Activated CD4-positive, CD25-positive, alpha-beta regulatory T cell (primary cell): ENCODE results near the gene TMEM61.
"Not testable (repeated sequence)": the region's sequence is repeated elsewhere in the genome, so short reads cannot be mapped to it uniquely, and the experiment has no call there.

Experiments
- DNase-seq, 4 experiments: peaks; one replicate each; lab custom pipeline; 2025; lab: John Stamatoyannopoulos, UW

Gene TMEM61

DNA sequence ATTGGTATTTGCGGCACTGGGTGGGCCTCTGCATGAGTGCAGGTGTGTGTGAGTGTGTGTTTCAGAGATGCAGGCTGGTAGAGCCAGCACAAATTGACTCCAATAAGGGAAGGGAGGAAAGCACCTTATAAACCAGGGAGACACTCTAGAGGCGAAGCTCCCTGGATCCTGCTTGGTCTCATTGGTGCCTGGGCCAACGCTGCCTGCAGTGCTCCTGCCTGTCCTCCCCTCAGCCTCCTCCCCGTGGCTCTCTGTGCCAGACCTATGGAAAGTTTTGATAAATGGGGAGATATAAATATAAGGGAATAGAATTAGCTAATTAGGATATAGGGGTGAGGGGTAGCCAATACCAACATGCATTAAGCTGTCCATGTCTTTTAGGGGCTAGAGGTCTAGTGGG, 20.9 kb downstream of the TMEM61 start:
- no peak for DNase-seq

DNA sequence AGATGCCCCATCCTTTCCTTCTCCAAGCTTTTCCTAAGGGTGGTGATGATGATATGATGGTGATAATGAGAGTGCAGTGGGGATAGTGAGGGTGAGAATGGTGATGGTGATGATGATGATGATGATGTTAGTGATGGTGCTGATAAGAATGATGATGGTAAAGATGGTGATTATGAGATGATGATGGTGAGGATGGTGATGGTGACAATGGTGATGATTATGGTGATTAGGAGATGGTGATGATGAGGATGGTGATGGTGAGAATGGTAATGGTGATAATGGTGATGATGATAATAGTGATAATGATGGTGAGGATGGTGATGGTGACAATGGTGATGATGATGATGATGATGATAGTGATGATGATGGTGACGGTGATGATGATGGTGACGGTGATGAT, 22.3 kb downstream of the TMEM61 start:
- DNase-seq, result no peak

DNA sequence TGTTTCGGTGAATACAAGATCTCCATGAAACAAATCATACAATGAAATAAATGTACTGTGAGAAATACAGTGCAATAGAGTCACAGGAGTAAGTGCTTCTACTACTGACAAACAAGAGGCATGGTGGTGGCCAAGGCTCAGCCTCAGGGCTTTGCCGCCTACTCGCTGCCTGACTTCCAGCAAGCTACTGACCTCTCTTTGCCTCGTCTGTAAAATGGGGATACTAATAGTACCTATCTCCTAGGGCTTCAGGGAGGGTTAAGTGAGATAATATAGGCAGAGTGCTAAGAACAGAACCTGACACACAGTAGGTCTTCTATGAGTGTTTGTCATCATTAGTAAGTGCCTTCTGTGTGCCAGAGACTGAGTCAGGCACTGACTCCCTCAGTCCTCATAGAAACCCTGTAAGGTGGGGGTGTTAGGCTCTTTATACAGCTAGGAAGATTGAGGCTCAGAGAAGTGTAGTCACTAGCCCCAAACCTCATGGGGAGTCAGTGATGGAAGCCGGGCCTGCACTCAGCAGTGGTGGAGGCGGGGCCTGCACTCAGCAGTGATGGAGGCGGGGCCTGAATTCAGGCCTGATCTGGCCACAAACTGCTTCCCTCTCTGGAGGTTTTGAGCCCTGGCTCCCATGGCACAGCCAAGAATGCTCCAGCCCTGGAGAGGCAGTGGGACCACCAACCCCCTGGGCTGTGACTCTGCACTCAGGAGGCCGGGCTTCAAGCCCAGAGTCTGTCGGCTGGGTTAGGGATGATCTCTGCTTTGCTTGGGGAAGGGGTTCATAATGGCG, 25.1 kb downstream of the TMEM61 start:
- DNase-seq, result no peak

DNA sequence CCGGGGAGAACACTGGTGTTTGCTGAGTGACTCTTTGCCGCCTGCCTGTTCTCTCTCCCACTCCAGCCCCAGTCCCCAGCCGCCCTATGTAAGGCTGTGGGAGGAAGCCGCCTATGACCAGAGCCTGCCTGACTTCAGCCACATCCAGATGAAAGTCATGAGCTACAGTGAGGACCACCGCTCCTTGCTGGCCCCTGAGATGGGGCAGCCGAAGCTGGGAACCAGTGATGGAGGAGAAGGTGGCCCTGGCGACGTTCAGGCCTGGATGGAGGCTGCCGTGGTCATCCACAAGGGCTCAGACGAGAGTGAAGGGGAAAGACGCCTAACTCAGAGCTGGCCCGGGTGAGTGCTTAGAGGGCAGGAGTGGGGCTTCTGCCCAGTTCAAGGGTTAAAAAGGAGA, 26.5 kb downstream of the TMEM61 start:
- no peak for DNase-seq

DNA sequence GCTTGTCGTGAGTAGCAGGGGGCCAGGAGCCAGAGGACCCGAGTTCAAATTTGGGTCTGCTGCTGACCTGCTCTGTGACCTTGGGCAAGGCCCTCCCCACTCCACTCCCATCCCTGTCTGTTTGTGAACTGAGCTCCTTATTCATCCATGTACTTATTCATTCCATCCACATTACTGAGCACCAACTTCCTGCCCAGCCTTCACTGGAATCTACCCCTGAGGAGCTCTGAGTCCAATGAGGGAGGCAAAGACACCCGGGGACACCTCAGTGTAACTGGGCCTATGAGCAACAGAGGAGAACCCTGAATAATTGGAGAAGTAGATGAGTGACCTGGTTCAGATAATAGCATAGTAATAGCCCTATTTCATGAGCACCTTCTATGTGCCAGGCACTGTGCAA, 27.2 kb downstream of the TMEM61 start:
- no peak for DNase-seq

DNA sequence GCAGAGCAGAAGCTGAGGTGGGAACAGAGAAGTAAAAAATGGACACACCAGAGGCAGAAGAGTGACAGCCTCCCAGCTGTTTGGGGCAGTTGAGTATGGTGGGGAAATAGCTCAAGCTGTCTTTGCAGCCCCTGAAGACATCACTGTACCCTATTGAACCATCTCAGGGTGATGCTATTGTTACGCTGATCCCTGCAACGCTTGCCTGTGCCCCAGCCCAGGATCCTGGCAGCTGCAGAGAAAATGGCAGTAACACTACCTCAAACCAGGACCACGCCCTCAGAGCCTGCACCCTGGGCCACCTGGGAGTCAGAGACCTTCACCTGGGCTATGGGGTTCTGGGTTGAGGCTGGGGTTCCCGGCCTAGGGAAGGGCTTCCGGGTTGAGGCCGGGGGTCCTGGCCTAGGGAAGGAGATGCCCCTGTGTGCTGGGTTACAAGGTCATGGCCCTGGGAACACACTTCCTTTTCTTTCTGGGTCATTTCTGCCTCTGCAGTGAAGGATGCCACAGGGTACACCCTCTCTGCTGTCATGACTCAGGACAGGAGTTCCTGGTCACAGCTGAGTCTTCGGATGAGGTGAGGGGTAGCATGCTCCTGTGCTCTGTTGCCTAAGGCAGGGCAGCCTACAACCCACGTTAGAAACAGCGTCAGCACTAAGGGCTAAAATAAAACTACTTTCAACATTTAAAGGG, 29.9 kb downstream of the TMEM61 start:
- DNase-seq, result no peak

DNA sequence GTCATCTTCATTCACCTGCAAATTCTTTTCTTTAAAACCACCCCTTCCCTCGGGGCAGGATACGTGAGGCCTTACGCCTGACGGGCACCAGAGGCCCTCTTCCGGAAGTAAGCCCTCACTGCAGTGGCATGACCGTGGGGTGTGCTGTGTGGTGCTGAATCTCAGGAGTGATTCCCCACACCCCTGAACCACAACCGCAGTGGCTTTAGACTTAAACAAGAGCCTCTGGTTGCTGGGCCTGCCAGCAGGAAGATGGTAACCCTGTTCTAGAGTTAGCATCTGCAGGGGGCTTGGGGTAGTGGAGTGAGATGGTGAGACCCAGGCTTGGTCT, 30.4 kb downstream of the TMEM61 start:
- DNase-seq, result no peak

DNA sequence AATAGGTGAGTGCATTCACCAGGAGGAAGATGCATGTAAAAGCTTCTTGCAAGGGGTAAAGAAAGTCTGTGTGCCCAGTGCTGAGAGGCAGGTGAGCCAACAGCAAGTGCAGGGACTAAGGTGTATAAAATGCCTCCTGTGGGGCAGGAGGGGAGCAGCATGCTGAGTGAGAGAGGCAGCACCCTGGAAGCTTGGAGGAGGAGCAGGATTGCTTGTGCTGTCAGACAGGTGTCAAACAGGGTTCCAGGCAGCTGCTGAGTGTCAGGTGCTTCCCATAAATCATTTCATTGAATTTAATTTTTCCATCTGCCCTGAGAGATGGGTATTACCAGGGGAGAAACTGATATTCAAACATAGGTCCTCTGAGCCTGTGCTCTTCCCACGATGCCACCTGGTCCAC, 32.2 kb downstream of the TMEM61 start:
- no peak for DNase-seq

DNA sequence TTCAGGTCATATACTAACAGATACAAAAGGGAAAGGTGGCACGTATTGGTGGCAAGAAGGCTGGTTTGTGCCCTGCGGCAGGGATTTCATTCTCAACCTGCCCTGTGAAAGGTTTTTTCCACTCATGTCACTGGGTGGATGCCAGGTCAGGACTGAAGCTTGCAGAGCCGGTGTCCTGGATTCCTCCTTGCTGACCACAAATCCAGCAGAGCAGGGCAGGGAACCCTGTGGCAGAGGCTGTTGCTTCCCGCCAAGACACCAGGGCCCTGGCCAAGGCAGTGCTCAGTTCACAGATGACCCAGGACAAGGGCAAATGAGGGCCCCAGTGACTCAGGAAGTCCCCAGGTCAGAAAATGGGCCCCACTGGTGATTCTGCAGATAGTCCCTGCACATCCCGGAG, 34.7 kb downstream of the TMEM61 start:
- DNase-seq, result no peak

DNA sequence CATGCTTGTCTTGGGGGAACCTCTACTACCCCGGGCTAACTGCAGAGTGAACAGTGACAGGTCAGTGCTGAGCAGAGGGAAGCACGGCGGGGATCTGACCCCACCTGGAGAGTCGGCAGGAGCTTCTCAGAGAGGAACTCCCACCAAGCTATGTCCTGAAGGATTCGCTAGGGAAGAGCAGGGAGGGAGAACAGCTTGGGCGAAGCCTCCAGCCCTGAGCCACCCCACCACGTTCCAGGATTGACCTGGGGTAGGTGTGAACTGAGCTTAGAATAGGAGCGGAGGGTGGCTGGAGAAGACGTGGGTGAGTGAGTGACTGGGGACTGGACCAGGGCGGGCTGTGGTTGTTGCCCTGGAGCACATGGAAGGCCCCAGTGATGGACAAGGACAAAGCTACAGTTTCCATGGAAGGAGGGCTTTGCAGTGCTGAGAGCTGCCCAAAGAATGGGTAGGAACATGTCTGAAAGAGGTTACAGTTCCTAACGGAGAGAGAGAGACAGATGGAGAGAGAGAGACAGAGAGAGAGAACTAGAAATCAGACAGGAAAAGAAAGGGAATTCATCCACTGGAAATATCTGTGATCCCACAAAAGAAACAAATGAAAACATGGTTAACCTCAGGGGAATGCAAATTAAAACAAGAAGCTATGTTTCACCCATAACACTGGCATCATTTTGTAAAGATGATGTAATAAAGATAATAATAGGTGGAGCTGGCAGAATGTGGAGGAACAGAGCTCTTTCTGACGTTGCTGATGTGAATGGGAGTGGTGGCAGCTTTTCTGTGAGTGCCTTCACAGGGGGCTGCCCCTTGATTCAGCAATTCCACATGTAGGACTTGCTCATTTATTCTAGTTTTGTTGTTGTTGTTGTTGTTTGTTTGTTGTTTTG, 35.5 kb downstream of the TMEM61 start:
- DNase-seq, result no peak

DNA sequence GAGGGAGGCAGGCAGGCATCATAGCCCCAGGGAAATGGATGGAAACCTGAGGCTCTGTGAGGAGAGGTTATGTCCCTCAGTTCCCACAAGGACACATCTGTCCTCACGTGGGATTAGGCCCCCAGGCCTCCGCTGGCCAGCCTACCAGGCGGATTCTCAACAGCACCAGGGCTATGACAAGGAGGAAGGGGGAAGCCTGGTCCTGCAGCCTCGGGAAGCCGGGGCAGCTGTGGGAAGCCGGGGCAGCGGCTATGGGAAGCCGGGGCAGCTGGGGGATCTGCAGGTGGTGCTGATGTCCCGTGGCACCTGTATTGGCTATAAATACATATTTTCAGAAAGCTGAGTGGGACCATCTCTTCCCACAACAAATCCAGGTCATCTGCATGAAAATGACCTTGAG, 38.0 kb downstream of the TMEM61 start:
- DNase-seq, result no peak

DNA sequence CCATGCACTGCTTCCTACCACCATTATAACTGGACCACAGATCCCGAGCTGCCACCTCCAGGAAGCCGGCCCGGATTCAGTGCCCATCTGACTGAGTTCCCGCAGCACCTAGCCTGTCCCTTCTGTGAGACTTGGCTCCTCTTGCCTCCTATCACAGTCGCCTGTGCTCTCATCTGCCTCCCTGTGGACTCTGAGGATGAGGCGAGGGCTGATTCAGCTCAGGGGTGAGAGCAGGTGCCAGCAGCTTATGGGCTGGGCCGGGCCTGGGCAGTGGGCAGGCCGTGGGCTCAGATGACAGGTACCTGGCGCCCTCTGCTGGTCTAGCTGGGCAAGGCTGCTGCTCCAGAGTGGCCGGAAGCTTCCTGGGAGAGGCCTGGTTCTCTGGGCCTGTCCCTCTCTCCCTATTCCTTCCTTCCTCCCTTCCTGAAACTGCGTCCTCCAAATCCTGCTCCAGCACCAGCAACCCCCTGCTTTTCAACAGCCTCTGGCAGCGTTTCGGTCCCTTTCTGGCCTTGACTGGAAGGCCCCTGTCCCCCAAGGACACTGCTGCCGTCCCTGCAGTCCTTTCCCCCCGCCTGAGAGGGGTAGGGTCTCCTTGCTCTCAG, 41.6 kb downstream of the TMEM61 start:
- peak; percentile 12 to 46 (median 23) for DNase-seq

DNA sequence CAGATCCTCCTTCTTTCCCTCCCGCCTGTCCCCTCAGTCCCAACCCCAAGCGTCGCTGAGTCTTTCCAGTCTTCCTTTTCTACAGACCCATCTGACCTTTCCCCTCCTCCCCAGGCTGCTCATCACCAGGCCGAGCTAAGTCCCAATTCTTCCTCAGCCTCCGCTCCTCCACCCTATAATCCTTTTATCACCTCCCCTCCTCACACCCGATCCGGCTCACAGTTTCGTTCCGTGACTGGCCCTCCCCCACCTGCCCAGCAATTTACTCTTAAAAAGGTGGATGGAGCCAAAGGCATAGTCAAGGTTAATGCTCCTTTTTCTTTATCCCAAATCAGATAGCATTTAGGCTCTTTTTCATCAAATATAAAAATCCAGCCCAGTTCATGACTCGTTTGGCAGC, 43.7 kb downstream of the TMEM61 start:
- DNase-seq, result not testable (repeated sequence)

DNA sequence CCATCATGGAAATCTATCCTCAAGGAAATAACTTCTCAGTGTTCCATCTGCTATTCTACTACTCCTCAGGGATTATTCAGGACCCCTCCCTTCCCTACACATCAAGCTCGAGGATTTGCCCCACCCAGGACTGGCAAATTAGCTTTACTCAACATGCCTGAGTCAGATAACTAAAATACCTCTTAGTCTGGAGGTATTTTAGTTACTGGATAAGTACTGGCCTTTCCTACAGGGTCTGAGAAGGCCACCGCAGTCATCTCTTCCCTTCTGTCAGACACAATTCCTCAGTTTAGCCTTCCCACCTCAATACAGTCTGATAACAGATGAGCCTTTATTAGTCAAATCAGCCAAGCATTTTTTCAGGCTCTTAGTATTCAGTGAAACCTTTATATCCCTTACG, 46.3 kb downstream of the TMEM61 start:
- DNase-seq, result not testable (repeated sequence)

DNA sequence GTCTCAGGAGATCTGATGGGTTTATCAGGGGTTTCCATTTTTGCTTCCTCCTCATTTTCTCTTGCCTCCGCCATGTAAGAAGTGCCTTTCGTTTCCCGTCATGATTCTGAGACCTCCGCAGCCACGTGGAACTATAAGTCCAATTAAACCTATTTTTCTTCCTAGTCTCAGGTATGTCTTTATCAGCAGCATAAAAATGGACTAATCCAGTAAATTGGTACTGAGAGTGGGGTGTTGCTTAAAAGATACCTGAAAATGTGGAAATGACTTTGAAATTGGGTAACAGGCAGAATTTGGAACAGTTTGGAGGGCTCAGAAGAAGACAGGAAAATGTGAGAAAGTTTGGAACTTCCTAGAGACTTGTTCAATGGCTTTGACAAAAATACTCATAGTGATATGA, 50.7 kb downstream of the TMEM61 start:
- DNase-seq, result not testable (repeated sequence)

DNA sequence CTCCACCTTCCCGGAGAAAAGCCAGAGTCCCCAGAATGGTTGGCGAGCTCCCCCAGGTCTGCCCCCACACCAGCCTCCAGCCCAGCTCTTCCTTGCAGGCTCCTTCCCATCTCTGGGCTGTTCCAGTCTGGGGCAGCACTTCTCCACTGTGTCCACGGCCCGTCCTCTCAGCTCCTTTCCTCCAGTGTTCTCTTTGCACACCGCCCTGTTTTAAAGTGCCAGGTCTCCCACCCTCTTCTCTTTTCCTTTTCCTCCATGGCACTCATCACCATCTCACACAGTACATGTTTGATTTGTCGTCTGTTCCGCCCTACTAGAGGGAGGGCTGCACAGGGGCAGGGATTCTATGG, 52.8 kb downstream of the TMEM61 start:
- DNase-seq, result no peak

DNA sequence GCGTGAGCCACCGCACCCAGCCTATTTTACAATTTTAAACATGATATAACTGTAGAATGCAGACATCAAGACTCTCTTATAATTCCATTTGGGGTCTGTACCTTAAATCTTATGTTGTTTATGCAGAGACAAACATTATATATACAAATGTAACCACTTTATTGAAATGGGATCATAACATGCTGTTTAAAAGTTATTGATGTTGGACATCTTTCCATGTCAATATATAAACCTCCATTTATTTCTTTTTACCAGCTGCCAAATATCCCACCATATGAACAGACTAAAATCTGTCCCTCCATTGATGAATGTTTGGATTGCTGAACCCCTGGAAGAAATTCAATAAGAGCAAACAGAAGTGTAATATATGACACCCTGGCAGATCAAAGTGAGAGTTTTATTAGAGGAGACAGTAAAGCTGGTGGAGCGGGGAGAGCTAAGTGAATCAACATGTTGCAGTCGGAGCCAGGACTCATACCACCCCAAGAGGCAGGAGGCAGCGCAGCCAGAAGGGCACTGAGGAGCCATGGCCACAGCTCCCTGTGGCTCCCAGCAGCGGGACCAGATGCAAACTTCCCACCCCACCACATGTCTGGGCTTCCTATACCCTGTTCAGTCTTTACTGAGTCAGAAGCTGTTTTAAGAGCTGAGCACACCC, 54.2 kb downstream of the TMEM61 start:
- DNase-seq, result no peak

DNA sequence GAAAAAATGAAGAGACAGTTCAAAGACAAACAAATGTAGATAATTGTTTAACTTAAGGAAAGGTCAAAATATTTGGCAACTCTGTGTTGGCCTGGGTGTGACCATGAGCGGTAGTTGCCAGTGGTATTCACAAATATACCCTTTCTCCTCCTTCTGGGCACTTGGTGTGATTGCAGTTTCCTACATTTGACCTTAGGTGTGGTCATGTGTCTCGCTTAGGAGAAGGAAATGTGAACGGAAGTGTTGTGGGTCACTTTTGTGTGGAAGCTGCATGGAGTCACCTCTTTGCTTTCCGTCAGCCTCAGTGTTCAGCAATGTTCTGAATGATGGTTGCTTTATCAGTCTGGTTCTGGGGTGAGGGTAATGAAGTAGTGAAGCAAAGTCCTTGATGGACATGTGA, 55.5 kb downstream of the TMEM61 start:
- DNase-seq, result no peak

DNA sequence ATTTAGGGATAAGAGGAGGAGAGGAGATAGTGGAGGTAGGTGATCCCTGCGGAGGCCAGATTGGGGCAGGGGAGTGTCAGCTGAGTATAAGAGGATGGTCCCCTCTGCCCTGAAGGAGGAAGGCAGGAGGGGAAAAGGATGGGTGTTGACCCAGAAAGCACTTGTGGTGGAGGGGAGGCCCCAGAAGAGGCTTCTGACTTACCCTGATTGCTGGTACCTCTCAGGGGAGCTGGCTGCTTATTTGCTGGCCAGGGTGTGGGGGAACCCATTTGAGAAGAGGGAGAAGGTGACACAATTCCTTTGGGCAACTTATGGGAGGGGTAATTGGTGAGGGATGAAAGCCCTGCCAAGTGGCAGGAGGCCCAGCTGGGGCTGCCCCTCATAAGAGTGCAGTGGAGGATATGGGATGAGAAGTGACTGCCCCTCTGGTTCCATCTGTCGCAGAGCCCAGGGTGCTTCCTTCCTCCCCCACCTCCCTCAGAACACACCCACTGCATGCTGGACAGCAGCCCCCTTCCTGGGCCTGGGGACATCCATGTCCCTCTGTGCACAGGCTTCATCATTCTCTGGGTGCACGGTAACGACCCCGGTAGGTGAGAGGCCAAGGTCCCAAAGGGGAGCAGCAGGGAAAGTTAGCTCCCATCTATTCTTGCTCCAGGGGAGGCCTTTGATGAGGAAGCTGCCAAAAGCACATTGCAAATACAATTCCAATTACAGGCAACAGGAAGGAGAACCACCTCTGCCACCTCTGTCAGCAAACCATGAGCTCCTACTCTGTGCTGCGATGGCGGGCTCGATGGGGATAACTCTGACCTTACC, 57.5 kb downstream of the TMEM61 start:
- no peak for DNase-seq

DNA sequence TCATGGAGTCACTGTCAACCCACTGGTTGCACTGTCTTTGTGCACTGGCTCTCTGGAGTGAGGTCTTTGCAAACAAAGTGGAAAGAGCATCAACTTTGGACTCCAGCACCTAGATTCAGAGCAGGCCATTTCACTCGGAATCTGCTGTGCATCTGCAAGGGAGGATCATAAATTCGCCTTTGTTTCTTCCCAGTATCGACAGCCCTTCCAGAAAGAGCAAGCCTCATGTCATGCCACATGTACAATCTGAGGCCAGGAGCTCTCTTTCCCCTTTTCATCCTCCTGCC, 58.1 kb downstream of the TMEM61 start:
- DNase-seq, result no peak

DNA sequence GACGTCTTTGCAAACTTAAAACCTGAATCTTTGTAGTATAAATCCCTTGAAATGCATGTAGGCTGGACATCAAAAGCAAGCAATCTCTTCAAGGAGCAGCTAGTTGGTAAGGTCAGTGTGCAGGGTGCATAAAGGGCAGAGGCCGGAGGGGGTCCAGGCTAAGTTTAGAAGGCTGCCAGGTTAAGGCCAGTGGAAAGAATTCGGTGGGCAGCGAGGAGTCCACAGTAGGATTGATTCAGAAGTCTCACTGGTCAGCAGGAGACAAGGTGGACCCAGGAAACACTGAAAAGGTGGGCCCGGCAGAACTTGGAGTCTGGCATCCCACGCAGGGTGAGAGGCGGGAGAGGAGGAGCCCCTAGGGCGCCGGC, 58.5 kb downstream of the TMEM61 start:
- DNase-seq, result no peak
